Measurements from ENCODE around the gene SLC25A45. TPM values are rescaled to one million over a fixed set of nuclear protein-coding genes. Genes with fewer than 3 reads are reported as not detected.

Gene SLC25A45
- total and polyA plus RNA-seq, 2 donors (not counting 1 experiment from before 2014, with no cell fraction given) = 0.52 to 1.5 TPM

- Histone ChIP-seq H3K27me3 (ENCODE audit: control insufficient read depth, insufficient read depth, low read length) (no peaks in the 10 kb centered on the region), H3K4me1 (ENCODE audit: control insufficient read depth, extremely low read depth, insufficient read depth, low read length) (no peaks in the 10 kb centered on the region), H2AFZ (ENCODE audit: low read length) (no peak overlapping the region), H3K79me2 (ENCODE audit: control insufficient read depth, insufficient read depth, low read length) (peaks cover 12% of the 10 kb centered on the region), H3K4me3 (replicated peaks in 1 of 4; ENCODE audit: control extremely low read depth in 1 of 4, insufficient read depth in 1 of 4, low read depth in 3 of 4, low read length in 4 of 4) (no peak overlapping the region), H3K9ac (ENCODE audit: insufficient read depth, low read length) (no peak overlapping the region), H3K4me2 (ENCODE audit: extremely low read depth, insufficient read depth, low read length) (no peak overlapping the region), H3K36me3 (ENCODE audit: control insufficient read depth, insufficient read depth, low read length) (no peaks in the 10 kb centered on the region), H4K20me1 (ENCODE audit: control insufficient read depth, extremely low read depth, insufficient read depth, low read length) (no peaks in the 10 kb centered on the region), H3K9me3 (ENCODE audit: control insufficient read depth, insufficient read depth, low read depth, low read length) (no peaks in the 10 kb centered on the region), H3K27ac (ENCODE audit: insufficient read depth, low read length) (no peak overlapping the region)
- TF ChIP-seq EZH2 (IDR thresholded peaks at IDR 0.05; ENCODE audit: low read length, missing control alignments) = no peak
- TF ChIP-seq, protein P1, sequence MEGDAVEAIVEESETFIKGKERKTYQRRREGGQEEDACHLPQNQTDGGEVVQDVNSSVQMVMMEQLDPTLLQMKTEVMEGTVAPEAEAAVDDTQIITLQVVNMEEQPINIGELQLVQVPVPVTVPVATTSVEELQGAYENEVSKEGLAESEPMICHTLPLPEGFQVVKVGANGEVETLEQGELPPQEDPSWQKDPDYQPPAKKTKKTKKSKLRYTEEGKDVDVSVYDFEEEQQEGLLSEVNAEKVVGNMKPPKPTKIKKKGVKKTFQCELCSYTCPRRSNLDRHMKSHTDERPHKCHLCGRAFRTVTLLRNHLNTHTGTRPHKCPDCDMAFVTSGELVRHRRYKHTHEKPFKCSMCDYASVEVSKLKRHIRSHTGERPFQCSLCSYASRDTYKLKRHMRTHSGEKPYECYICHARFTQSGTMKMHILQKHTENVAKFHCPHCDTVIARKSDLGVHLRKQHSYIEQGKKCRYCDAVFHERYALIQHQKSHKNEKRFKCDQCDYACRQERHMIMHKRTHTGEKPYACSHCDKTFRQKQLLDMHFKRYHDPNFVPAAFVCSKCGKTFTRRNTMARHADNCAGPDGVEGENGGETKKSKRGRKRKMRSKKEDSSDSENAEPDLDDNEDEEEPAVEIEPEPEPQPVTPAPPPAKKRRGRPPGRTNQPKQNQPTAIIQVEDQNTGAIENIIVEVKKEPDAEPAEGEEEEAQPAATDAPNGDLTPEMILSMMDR (conservative IDR thresholded peaks at IDR 0.05 in 1 of 2, IDR thresholded peaks at IDR 0.05 in 1 of 2; ENCODE audit: low read depth in 1 of 2, low read length in 2 of 2) = peak; percentile 70
- peak; percentile 82 to 95 for DNase-seq (ENCODE audit: low read depth in 2 of 2)
Observed at GRCh38 chr11:65329944-65330403, 52.5 kb downstream of the SLC25A45 start.

DNA sequence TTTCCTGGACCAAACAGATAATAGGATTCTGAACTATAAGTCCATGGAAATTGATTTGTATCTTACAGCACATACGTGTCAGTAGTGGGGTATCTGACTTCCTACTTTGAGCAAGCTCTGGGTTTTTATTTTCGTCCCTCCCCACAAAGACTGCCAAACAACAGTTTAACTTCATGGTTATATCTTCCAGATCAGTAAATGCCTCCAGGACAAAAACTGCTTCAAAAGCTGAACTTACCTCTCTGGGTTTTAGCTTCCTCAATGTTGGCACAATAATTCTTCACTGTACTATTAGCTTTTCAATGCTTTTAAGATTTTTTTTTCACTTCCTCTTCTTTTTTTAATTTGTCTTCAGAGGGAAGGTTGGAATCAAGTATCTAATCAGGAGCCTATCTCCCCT, 53.0 kb downstream of the SLC25A45 start:
- H3K9me3 ChIP-seq (ENCODE audit: control insufficient read depth, insufficient read depth, low read depth, low read length) = no peaks in the 10 kb centered on the region
- no peak overlapping the region for H3K4me3 ChIP-seq (replicated peaks in 1 of 4; ENCODE audit: control extremely low read depth in 1 of 4, insufficient read depth in 1 of 4, low read depth in 3 of 4, low read length in 4 of 4)
- no peak for TF ChIP-seq EZH2 (IDR thresholded peaks at IDR 0.05; ENCODE audit: low read length, missing control alignments)
- TF ChIP-seq, protein P1 (conservative IDR thresholded peaks at IDR 0.05 in 1 of 2, IDR thresholded peaks at IDR 0.05 in 1 of 2; ENCODE audit: low read depth in 1 of 2, low read length in 2 of 2) = no peak
- no peaks in the 10 kb centered on the region for H3K27me3 ChIP-seq (ENCODE audit: control insufficient read depth, insufficient read depth, low read length)
- no peak overlapping the region for H3K9ac ChIP-seq (ENCODE audit: insufficient read depth, low read length)
- peaks cover 7% of the 10 kb centered on the region for H3K79me2 ChIP-seq (ENCODE audit: control insufficient read depth, insufficient read depth, low read length)
- H3K27ac ChIP-seq (ENCODE audit: insufficient read depth, low read length) = no peak overlapping the region
- H3K4me1 ChIP-seq (ENCODE audit: control insufficient read depth, extremely low read depth, insufficient read depth, low read length) = no peaks in the 10 kb centered on the region
- no peak overlapping the region for H2AFZ ChIP-seq (ENCODE audit: low read length)
- H4K20me1 ChIP-seq (ENCODE audit: control insufficient read depth, extremely low read depth, insufficient read depth, low read length) = no peaks in the 10 kb centered on the region
- DNase-seq (ENCODE audit: low read depth in 2 of 2) = no peak
- H3K4me2 ChIP-seq (ENCODE audit: extremely low read depth, insufficient read depth, low read length) = no peak overlapping the region
- no peaks in the 10 kb centered on the region for H3K36me3 ChIP-seq (ENCODE audit: control insufficient read depth, insufficient read depth, low read length)

GRCh38 chr11:65327021-65327420, 55.4 kb downstream of the SLC25A45 start:
- no peaks in the 10 kb centered on the region for H3K27me3 ChIP-seq (ENCODE audit: control insufficient read depth, insufficient read depth, low read length)
- DNase-seq (ENCODE audit: low read depth in 2 of 2) = no peak
- no peak for TF ChIP-seq EZH2 (IDR thresholded peaks at IDR 0.05; ENCODE audit: low read length, missing control alignments)
- TF ChIP-seq, protein P1 (conservative IDR thresholded peaks at IDR 0.05 in 1 of 2, IDR thresholded peaks at IDR 0.05 in 1 of 2; ENCODE audit: low read depth in 1 of 2, low read length in 2 of 2) = no peak
- H2AFZ ChIP-seq (ENCODE audit: low read length) = no peak overlapping the region
- H3K79me2 ChIP-seq (ENCODE audit: control insufficient read depth, insufficient read depth, low read length) = peaks cover 7% of the 10 kb centered on the region
- peaks cover 6% of the 10 kb centered on the region for H3K36me3 ChIP-seq (ENCODE audit: control insufficient read depth, insufficient read depth, low read length)
- H4K20me1 ChIP-seq (ENCODE audit: control insufficient read depth, extremely low read depth, insufficient read depth, low read length) = no peaks in the 10 kb centered on the region
- no peak overlapping the region for H3K4me2 ChIP-seq (ENCODE audit: extremely low read depth, insufficient read depth, low read length)
- H3K9ac ChIP-seq (ENCODE audit: insufficient read depth, low read length) = no peak overlapping the region
- no peaks in the 10 kb centered on the region for H3K4me1 ChIP-seq (ENCODE audit: control insufficient read depth, extremely low read depth, insufficient read depth, low read length)
- no peak overlapping the region for H3K4me3 ChIP-seq (replicated peaks in 1 of 4; ENCODE audit: control extremely low read depth in 1 of 4, insufficient read depth in 1 of 4, low read depth in 3 of 4, low read length in 4 of 4)
- H3K27ac ChIP-seq (ENCODE audit: insufficient read depth, low read length) = no peak overlapping the region
- H3K9me3 ChIP-seq (ENCODE audit: control insufficient read depth, insufficient read depth, low read depth, low read length) = no peaks in the 10 kb centered on the region
